HFFc6 (cell line): ENCODE data around the gene STC2. TPM values are rescaled to one million over a fixed set of nuclear protein-coding genes. Genes with fewer than 3 reads are reported as not detected.

Experiments used
- DNase-seq: peaks from one replicate; pipeline ENCODE4 v3.0.0-alpha.2; 2018
- H3K27ac Mint-ChIP-seq: 2 replicates; pipeline ENCODE4 v1.8.0; 2020; ENCODE audit warnings: mild to moderate bottlenecking, mixed read lengths
- H3K27me3 Mint-ChIP-seq: 2 replicates; pipeline ENCODE4 v1.8.0; 2021; ENCODE audit warnings: mild to moderate bottlenecking, moderate library complexity, mixed read lengths; ENCODE audit not compliant: insufficient read depth
- H3K36me3 Mint-ChIP-seq: 2 replicates; pipeline ENCODE4 v1.8.0; 2021; ENCODE audit warnings: low read depth, mixed read lengths
- H3K4me1 Mint-ChIP-seq: 2 replicates; pipeline ENCODE4 v1.8.0; 2020; ENCODE audit warnings: low read depth, mixed read lengths
- H3K4me3 Mint-ChIP-seq: 2 replicates; pipeline ENCODE4 v1.8.0; 2020; ENCODE audit warnings: mild to moderate bottlenecking, moderate library complexity, mixed read lengths
- H3K9me3 Mint-ChIP-seq: 2 replicates; pipeline ENCODE4 v1.8.0; 2020; ENCODE audit warnings: mild to moderate bottlenecking, mixed read lengths
- total RNA-seq, 6 experiments: library from RNA; stranded (reverse); fragmentation: NEBNext Ultra II Directional; extraction: Animal tissue kit (Norgen Biotek cat#: 25700); gene quantifications; 2 replicates in 1 of 6; 3 replicates in 5 of 6; pipeline ENCODE4 v1.2.3, GENCODE V29; 2021
- TF ChIP-seq, protein P1 (sequence below): fragments of 200-600 bp; sonication (generic); IDR thresholded peaks from 2 replicates; pipeline ENCODE4 v1.5.0; 2021; ENCODE audit warnings: antibody characterized with exemption, mild to moderate bottlenecking

STC2 gene
- total RNA-seq, 6 experiments from 2014 or later = 66.3 to 89.0 (median 71.5) TPM

- Mint-ChIP-seq H3K4me3 (no peak overlapping the region; the same call in 1 of the 2 replicates), H3K36me3 (no peaks in the 10 kb centered on the region), H3K4me1 (peaks cover 29% of the 10 kb centered on the region), H3K27ac (no peak overlapping the region; the same call in 1 of the 2 replicates), H3K27me3 (peaks cover 5% of the 10 kb centered on the region; the same call in 1 of the 2 replicates), H3K9me3 (no peaks in the 10 kb centered on the region)
- TF ChIP-seq, protein P1, sequence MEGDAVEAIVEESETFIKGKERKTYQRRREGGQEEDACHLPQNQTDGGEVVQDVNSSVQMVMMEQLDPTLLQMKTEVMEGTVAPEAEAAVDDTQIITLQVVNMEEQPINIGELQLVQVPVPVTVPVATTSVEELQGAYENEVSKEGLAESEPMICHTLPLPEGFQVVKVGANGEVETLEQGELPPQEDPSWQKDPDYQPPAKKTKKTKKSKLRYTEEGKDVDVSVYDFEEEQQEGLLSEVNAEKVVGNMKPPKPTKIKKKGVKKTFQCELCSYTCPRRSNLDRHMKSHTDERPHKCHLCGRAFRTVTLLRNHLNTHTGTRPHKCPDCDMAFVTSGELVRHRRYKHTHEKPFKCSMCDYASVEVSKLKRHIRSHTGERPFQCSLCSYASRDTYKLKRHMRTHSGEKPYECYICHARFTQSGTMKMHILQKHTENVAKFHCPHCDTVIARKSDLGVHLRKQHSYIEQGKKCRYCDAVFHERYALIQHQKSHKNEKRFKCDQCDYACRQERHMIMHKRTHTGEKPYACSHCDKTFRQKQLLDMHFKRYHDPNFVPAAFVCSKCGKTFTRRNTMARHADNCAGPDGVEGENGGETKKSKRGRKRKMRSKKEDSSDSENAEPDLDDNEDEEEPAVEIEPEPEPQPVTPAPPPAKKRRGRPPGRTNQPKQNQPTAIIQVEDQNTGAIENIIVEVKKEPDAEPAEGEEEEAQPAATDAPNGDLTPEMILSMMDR = no peak
- no peak for DNase-seq
Measured at GRCh38 chr5:173294673-173295320, 33.4 kb downstream of the STC2 start.

GRCh38 chr5:173293817-173294672 is 34.2 kb downstream of the STC2 start:
- no peaks in the 10 kb centered on the region for H3K9me3 Mint-ChIP-seq
- TF ChIP-seq, protein P1 = peak; percentile 98
- DNase-seq = peak; percentile 67
- H3K4me1 Mint-ChIP-seq = peaks cover 29% of the 10 kb centered on the region
- H3K27ac Mint-ChIP-seq = no peak overlapping the region
- peaks cover 6% of the 10 kb centered on the region; the same call in 1 of the 2 replicates for H3K27me3 Mint-ChIP-seq
- peak overlapping the region; percentile 11; the same call in 1 of the 2 replicates for H3K4me3 Mint-ChIP-seq
- H3K36me3 Mint-ChIP-seq = no peaks in the 10 kb centered on the region

DNA sequence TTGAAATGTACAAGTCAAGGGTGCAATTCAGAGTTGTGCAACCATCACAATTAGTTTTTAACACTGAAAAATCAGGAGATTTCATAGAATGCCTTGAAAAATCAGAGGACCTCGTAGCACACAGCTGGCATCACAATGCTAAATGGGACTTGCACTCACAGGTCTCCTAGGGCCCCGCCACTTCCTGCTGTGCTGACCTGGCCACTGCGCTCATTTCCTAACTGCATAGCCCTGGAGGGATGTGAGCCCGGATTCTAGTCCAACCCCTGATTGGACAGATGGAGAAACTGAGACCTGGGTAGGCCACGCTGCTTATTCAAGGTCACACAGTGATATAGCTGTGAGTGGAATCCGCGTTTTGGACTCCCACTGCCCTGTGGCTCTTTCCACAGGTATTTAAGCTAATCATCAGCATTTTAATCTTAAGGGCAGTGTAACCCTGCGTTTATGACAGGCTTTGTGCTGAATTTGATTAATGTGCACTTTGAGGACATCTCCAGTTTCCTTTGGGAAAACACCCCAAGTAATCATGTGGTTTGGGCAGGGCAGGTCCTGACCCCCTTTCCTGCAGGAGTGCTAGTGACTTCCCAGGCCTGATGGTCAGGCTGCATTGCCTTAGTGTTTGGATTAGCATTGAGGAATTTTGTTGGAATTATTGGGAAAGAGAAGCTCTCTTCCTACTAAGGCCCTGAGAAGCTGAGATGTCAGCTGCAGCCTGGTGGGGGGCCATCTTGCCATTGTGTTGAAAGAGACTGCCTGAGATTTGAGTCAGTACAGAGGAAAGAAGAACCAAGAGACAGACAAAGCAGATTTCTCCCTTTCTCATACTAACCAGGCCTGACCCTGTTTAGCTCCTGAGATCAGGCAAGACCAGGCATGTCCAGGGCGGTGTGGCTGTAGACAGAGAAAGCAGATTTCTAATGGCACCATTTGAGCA is 36.2 kb downstream of the STC2 start:
- Mint-ChIP-seq H3K9me3 (no peaks in the 10 kb centered on the region), H3K27ac (peak overlapping the region; percentile 48), H3K36me3 (no peaks in the 10 kb centered on the region), H3K4me3 (no peak overlapping the region), H3K27me3 (peaks cover 14% of the 10 kb centered on the region), H3K4me1 (peaks cover 29% of the 10 kb centered on the region)
- DNase-seq = no peak
- TF ChIP-seq, protein P1 = no peak

DNA sequence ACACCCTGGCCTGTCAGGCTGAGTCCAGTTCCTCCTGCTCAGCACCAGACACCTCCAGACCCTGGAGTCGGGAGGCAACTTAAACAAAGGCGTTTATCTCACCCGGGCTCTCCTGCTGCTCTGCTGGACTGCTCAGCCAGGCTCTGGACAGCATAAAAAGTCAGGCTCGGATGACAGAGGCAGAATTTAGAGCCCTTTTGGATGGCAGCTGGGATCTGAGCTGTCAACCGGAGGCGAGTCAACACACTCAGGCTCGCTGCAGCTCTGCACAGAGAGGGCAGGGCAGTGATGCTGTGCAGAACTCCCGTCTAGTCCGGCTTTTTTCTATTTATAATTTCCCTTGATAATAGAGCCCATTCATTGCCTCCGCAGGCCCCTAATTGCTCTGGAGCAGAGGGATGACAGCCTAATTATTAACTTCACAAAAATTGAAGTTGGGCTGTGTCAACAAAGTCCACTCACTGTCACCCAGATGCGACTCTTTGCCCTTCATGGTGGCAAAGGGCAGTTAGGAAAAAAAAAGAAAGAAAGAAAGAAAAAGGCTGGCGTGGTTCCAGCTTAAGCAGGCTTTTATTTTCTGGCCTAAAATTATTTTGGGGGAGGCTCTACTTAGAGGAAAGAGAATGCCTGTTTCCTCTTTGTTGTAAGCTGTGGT is 37.6 kb downstream of the STC2 start:
- H3K4me1 Mint-ChIP-seq = peaks cover 21% of the 10 kb centered on the region
- no peaks in the 10 kb centered on the region for H3K36me3 Mint-ChIP-seq
- H3K27me3 Mint-ChIP-seq = peaks cover 18% of the 10 kb centered on the region
- H3K4me3 Mint-ChIP-seq = no peak overlapping the region
- H3K9me3 Mint-ChIP-seq = no peaks in the 10 kb centered on the region
- no peak for DNase-seq
- TF ChIP-seq, protein P1 = no peak
- no peak overlapping the region for H3K27ac Mint-ChIP-seq
